ENCODE measurements around the gene PHACTR2. TPM values are rescaled to one million over a fixed set of nuclear protein-coding genes. Genes with fewer than 3 reads are reported as not detected.

Gene PHACTR2
- total and polyA plus RNA-seq, 7 donors = 4.2 to 51.9 (median 17.6) TPM

DNA sequence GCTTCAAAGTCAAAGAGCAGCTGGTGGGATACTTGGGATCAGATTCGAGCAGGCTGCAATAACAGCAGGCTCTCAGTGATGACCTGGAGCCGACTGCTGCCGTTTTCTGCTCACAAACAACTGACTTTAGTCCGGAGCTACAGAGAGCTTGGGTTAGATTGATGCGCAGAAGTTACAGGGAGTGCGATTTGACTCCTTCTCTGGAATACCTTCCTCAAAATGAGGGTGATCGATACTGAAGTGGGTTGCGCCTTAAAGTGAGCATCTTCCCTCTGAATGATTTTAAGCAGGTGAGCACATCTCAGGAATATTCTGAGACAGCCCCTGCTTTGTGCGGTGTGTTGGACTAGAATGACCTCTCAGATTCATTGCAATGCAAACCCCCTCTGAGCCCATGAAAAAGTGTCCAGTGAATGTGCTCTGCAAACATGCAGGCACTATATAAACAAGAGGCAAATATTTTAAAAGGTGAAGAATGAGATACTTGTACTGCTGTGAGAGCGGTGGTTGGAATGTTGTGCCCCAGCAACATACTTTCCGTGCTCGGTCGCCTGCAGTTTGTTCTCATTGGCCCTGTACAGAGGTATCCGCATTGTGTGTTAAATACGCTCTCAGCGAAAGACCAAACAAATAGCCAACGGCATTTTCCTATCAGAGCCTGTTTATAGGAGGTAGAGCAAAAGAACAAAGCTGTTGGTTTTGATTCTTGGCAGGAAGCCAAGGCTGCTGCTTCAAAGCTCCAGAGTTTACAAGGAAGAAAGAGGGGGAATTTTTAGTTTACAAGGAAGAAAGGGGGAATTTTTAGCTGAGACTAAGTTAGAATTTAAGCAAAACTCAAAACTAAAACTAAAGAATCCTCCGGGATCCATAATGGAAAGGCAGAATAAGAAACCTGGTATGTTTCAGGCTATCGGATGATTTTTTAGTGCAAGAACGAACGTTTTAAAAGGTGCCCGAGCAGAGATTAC is 67.7 kb downstream of the PHACTR2 start:
- TF ChIP-seq, protein P1, sequence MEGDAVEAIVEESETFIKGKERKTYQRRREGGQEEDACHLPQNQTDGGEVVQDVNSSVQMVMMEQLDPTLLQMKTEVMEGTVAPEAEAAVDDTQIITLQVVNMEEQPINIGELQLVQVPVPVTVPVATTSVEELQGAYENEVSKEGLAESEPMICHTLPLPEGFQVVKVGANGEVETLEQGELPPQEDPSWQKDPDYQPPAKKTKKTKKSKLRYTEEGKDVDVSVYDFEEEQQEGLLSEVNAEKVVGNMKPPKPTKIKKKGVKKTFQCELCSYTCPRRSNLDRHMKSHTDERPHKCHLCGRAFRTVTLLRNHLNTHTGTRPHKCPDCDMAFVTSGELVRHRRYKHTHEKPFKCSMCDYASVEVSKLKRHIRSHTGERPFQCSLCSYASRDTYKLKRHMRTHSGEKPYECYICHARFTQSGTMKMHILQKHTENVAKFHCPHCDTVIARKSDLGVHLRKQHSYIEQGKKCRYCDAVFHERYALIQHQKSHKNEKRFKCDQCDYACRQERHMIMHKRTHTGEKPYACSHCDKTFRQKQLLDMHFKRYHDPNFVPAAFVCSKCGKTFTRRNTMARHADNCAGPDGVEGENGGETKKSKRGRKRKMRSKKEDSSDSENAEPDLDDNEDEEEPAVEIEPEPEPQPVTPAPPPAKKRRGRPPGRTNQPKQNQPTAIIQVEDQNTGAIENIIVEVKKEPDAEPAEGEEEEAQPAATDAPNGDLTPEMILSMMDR (IDR thresholded peaks at IDR 0.05) = no peak
- peak in 1 of 4 donors; percentile 26 for TF ChIP-seq POLR2AphosphoS5 (IDR thresholded peaks at IDR 0.05)
- intact Hi-C loops (cut with DNase I) = loop anchor here (2.0 kb wide), 1 partner anchor 29 kb away; no protein-coding TSS in a partner anchor

DNA sequence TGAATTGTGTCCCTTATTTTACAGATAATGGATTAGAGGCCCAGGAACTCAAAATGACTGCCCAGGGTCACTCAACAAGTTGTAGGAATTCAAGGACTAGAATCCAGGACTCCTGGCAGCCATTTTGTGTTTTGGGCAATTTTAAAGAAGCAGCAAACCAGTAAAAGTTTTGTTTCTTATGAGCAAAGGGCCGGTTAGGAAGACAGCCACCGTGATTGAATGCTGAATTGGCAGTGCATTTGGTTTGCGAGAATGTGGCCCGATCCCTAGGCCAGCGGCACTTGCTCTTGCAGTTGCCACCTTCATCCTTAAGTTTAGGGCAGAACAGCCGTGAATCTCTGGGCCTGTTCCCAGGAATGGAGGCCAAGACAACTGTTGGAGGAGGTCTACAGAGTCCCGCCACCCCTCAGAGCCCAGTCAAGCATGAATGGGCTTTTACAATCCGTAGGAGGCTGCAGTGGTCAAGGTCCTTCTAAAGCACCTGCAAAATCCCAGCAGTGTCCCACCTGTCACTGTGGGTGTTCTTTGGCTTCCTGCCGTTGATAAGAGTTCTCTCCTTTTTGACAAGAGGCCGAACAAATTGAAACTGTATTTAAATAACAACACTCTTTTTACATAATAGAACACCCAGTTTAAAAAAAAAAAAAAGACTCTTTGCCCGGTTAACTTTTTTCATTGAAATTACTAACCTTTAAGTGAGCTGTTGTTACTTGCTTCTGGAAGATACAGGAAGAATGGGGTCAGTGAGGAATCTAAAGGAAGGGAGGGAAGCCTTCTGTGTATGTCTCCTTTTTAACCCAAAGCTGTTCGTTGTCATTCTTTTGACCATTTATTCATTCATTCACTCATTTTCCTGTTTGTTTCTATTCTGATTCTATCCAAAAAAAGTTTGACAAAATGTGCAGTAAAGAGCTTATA is 68.7 kb downstream of the PHACTR2 start:
- H3K9me3 ChIP-seq = no peaks in the 10 kb centered on the region
- H3K4me1 ChIP-seq = peaks cover 0 to 41% (median 38%) of the 10 kb centered on the region in 4 donors
- 25 to 68% methylated on average over 12 of the region's 12 CpGs for WGBS, 2 donors
- peak overlapping the region in 3 of 4 donors; percentile 6 to 27 (median 17) for H3K4me3 ChIP-seq
- H3K36me3 ChIP-seq = no peaks in the 10 kb centered on the region
- no peaks in the 10 kb centered on the region for H3K27me3 ChIP-seq
- H3K27ac ChIP-seq = peak overlapping the region; percentile 24 to 74 (median 68)
- TF ChIP-seq, protein P1 (IDR thresholded peaks at IDR 0.05) = no peak
- intact Hi-C loops (cut with DNase I) = loop anchor here (2.0 kb wide), 1 partner anchor 28 kb away; no protein-coding TSS in a partner anchor
- DNase-seq = no peak

More for the DNA sequence above, 67.7 kb downstream of the PHACTR2 start:
- no peak for DNase-seq
- peak overlapping the region; percentile 24 to 74 (median 68) for H3K27ac ChIP-seq
- H3K4me1 ChIP-seq = peaks cover 0 to 41% (median 38%) of the 10 kb centered on the region in 4 donors
- H3K9me3 ChIP-seq = no peaks in the 10 kb centered on the region
- H3K36me3 ChIP-seq = no peaks in the 10 kb centered on the region
- WGBS, 2 donors = 13 to 58% methylated on average over 22 of the region's 22 CpGs
- H3K27me3 ChIP-seq = no peaks in the 10 kb centered on the region
- peak overlapping the region in 3 of 4 donors; percentile 6 to 27 (median 17) for H3K4me3 ChIP-seq

DNA sequence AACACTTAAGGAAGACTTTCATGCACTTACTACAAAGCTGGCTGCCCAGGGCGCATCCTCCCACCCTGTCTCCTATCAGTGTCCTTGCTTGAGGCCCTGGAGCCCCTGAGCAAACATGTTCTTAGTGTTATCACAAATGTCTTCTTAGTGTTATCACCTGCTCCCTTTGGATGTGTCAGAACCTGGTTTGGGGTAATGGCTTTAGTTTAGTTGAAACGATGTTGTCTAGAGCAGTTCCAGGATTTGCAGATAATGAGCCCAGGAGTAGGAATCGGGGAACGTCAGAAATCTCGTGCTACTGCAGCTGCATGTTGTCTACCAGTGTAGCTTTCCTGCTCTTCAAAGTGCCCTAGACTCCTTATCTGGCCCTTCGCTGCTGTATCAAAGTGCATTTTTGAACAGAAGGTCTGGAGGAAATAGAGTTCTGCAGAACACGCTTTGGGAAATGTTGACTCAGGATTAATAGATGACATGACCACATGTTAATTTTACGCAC is 69.6 kb downstream of the PHACTR2 start:
- intact Hi-C loops (cut with DNase I) = loop anchor here (2.0 kb wide), 1 partner anchor 27 kb away; no protein-coding TSS in a partner anchor
- Histone ChIP-seq H3K36me3 (no peaks in the 10 kb centered on the region), H3K27me3 (no peaks in the 10 kb centered on the region), H3K4me1 (peaks cover 0 to 41% (median 38%) of the 10 kb centered on the region in 4 donors), H3K4me3 (no peak overlapping the region), H3K9me3 (no peaks in the 10 kb centered on the region), H3K27ac (no peak overlapping the region)
- 23 to 72% methylated on average over 8 of the region's 8 CpGs for WGBS, 2 donors
- TF ChIP-seq POLR2AphosphoS5 (IDR thresholded peaks at IDR 0.05) (no peak), POLR2A (IDR thresholded peaks at IDR 0.05) (no peak), EP300 (IDR thresholded peaks at IDR 0.05) (no peak)
- TF ChIP-seq, protein P1 (IDR thresholded peaks at IDR 0.05) = no peak
- DNase-seq = no peak

DNA sequence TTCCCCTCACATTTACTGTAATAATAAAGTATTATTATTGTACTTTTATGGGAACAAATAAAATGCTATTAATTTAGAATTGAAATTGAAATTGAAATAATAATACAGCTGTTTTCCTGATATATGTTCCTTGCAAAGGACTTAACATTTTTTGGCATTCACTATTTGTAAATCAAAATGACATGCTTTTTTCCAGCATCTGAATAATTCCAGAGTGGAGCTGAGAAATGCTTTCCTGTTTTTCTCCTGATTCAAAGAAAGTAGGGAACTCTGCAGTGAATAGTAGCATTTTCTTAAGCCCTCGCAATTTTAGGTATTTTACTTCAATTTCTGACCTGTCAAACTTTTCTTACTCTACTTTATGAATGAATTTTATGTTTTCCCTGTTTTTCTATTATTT is 72.1 kb downstream of the PHACTR2 start:
- Histone ChIP-seq H3K27me3 (no peaks in the 10 kb centered on the region), H3K4me3 (no peak overlapping the region), H3K9me3 (no peaks in the 10 kb centered on the region), H3K36me3 (no peaks in the 10 kb centered on the region), H3K27ac (no peak overlapping the region), H3K4me1 (peaks cover 0 to 24% (median 20%) of the 10 kb centered on the region in 4 donors)
- intact Hi-C loops (cut with DNase I) = no loop called here
- 86 to 93% methylated on average over 1 of the region's 1 CpG for WGBS, 2 donors
- no peak for DNase-seq
- TF ChIP-seq, protein P1 (IDR thresholded peaks at IDR 0.05) = no peak
- TF ChIP-seq POLR2AphosphoS5 (IDR thresholded peaks at IDR 0.05) (no peak), POLR2A (IDR thresholded peaks at IDR 0.05) (no peak), EP300 (IDR thresholded peaks at IDR 0.05) (no peak)
